ENCODE data around the gene GSTA4.
"Not testable (repeated sequence)": the region's sequence is repeated elsewhere in the genome, so short reads cannot be mapped to it uniquely, and the experiment has no call there.

Gene GSTA4

GRCh38 chr6:52969359-52969758 is 25.7 kb downstream of the GSTA4 start:
- ATAC-seq = no peak

DNA sequence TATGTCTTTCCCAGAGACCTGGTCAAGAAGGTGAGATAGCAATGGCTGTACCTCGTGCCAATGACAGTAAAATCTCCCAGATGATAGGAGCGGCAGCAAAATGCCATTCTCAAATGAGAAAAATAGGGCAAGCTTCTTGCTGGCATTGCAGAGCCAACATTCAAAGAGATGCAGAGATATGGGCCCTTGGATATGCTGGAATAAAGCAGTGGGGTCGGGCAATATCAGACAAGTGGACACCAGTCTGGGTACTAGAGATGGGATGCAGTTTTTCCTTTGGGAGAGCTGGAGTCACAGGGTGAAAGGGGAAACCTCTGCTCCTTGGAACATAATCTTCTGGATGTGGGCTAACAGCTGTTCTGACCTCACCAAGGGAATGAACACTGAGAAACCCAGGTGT is 29.0 kb downstream of the GSTA4 start:
- ATAC-seq = no peak

DNA sequence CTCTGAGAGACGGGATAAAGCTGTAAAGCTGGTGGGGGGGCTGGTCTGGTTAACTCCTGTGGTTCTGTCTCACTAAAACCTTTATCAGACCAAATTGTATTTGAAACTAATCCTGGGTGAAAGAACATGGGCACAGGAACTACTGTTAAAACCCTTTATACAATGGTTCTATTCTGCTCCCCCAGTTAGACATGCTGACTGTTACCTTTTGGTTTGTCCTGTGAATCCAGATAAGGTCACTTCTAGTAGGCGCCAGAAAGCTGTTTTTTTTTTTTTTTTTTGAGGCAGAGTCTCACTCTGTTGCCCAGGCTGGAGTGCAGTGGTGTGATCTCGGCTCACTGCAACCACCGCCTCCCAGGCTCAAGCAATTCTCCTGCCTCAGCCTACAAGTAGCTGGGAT is 29.7 kb downstream of the GSTA4 start:
- no peak for ATAC-seq

GRCh38 chr6:52964318-52964717 is 30.8 kb downstream of the GSTA4 start:
- ATAC-seq = no peak

- no peak for ATAC-seq
These were observed 32.4 kb downstream of the GSTA4 start for GRCh38 chr6:52962701-52963100.

DNA sequence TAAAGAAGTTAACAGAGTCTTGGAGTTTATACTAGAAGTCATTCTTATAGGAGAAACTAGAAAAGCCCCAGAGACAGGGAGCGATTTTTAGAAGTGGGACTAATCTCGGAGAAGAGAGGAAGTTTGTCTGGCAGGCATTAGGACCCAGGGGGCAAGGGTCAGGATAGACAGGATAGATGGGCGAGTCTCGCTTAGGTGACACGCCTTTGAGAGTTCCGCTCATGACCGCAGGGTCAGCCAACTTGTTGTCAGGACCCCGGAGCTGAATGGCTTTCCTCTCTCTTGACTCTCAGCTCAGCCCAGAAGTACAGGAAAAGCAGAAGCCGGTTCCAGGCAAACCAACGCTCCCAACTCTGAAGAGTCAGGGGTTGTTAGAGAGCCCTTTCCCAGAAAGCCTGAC is 34.1 kb downstream of the GSTA4 start:
- ATAC-seq = not testable (repeated sequence)

DNA sequence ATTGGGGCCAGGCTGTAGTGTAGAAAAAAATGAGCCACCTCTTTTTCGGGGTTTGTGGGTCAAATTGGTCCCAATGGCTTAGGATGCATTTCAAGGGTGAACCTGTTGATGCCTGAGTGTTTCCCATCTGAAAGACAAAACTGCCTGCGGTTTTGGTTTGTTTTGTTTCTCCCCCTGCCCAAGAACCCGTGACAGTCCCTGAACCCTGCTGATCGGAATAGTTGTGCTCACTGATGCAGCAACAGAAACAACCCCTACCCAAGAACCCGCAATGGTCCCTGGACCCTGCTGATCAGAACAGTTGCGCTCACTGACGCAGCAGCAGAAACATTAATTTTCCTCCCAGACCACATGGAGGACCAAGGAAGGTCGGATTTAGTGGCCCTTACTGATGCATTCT is 34.9 kb downstream of the GSTA4 start:
- not testable (repeated sequence) for ATAC-seq

DNA sequence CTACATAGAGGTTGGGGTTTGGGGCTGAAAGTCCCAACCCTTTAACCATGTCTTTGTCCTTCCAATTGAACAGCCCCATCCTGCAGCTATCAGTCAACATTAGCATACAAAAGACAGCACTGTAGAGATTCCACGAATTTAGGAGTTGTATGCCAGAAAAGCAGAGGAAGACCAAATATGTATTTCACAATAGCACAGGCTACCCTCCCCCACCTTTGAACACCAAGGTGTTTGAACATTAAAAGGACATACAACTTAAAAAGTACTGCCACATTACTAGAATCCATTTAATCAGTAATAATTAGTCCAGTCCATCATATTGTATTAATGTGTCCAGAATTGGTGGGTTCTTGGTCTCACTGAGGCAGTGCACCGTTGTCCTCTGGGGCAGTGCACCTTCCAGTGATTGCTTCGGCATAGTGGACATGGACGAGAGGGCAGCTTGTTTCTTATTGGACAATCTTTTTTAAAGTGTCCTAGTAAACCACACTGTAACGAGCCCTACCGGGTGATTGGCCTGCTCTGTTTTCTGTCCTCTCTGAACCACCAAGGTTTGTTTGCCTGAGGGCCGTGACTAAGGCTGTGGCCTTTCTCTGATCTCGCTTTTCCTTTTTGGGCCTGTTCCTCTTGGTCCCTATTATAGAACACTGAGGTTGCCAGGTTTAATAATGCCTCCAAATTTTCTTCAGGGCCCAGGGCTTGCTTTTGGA is 36.4 kb downstream of the GSTA4 start:
- no peak for ATAC-seq

GRCh38 chr6:52955871-52956270 is 39.2 kb downstream of the GSTA4 start:
- ATAC-seq = no peak

GRCh38 chr6:52953911-52954839 is 40.9 kb downstream of the GSTA4 start:
- peak in 1 of 2 donors; percentile 30 for ATAC-seq

GRCh38 chr6:52946306-52946705 is 48.8 kb downstream of the GSTA4 start:
- ATAC-seq = no peak

- ATAC-seq = not testable (repeated sequence)
These were observed 52.3 kb downstream of the GSTA4 start for GRCh38 chr6:52942821-52943220.

- ATAC-seq = no peak
These were observed 52.9 kb downstream of the GSTA4 start for GRCh38 chr6:52942221-52942620.

- no peak for ATAC-seq
These were observed 57.2 kb downstream of the GSTA4 start for GRCh38 chr6:52937908-52938307.

GRCh38 chr6:52933778-52934177 is 61.3 kb downstream of the GSTA4 start:
- ATAC-seq = no peak

DNA sequence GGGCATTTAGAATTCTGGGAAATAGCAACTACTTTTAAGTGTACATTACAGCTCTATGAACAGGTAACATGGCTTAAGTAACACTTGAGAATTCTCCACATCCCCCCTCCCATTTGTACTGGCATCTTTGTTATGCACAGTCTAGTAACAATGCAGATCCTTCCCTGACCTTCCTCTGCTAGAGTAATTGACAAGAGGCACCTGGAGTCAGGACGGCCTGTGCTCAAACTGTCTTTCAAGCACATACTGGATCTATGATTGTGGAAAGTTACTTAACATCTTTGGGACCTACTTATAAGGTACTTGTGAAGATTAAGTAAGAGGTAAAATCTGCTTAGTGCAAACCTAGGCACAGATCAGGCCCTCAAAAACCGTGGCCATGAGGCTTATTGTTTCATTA is 63.7 kb downstream of the GSTA4 start:
- ATAC-seq = no peak

DNA sequence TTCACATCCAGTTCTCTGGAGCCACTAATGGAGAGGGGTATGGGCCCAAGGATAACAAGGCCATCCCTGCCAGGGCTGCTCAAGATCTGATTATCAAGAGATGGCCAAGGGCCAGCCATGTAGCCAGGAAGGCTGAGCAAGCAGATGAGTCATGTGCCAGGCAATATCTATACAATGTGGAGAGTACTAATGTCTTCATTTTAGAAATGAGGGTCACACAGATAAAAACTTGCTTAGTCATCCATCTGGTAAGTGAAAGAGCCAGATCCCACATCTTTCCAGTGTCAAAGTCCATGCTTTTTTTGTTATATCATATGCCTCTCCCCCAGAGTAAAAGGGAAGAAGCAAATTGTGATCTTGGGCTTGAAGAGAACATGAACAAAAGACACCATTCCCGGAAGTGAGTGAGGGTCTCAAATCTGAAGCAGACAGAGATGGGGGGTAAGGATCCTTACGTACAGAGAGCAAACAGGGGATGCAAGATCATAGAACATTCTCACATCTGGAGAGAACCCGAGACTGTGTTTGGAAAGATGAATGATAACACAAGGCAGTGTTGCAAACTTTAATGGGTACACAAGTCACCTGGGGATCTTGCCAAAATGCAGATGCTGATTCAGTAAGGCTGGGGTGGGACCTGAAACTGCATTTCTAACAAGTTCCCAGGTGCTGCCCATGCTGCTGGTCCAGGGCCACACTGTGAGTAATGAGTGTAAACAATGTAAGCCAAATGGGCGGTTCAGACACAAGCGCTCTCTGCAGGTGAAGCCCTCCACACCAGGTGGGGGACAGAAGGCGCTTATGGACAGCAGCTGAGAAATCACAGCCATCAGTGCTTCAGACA is 65.5 kb downstream of the GSTA4 start:
- no peak for ATAC-seq

All from activated CD4-positive, CD25-positive, alpha-beta regulatory T cell treated with anti-CD3 and anti-CD28 coated beads, Interleukin-2, amount 50 U/mL, for 24 hours (primary cell).